ENCODE measurements around the gene CD200R1L. TPM values are rescaled to one million over a fixed set of nuclear protein-coding genes. Genes with fewer than 3 reads are reported as not detected.

Gene CD200R1L
- total RNA-seq, 2 donors from 2014 or later = not detected

GRCh38 chr3:112770032-112770626, 76.5 kb downstream of the CD200R1L start:
- no peaks in the 10 kb centered on the region for H3K9me3 ChIP-seq
- peak overlapping the region in 1 of 2 donors; percentile 44 for H3K27ac ChIP-seq
- no peak for DNase-seq (ENCODE audit: low spot score)
- TF ChIP-seq CTCF (IDR thresholded peaks at IDR 0.05) = no peak
- no peaks in the 10 kb centered on the region for H3K36me3 ChIP-seq
- no peak overlapping the region for H3K4me3 ChIP-seq
- peaks cover 0 to 12% of the 10 kb centered on the region in 2 donors for H3K4me1 ChIP-seq
- no peaks in the 10 kb centered on the region for H3K27me3 ChIP-seq

GRCh38 chr3:112769286-112769978, 77.2 kb downstream of the CD200R1L start:
- Histone ChIP-seq H3K4me3 (no peak overlapping the region), H3K9me3 (no peaks in the 10 kb centered on the region), H3K27me3 (no peaks in the 10 kb centered on the region), H3K27ac (peak overlapping the region in 1 of 2 donors; percentile 44), H3K36me3 (no peaks in the 10 kb centered on the region), H3K4me1 (peaks cover 0 to 6% of the 10 kb centered on the region in 2 donors)
- TF ChIP-seq CTCF (IDR thresholded peaks at IDR 0.05) = no peak
- no peak for DNase-seq (ENCODE audit: low spot score)

GRCh38 chr3:112767777-112768176, 78.9 kb downstream of the CD200R1L start:
- Histone ChIP-seq H3K36me3 (no peaks in the 10 kb centered on the region), H3K9me3 (no peaks in the 10 kb centered on the region), H3K27me3 (no peaks in the 10 kb centered on the region), H3K27ac (no peak overlapping the region), H3K4me3 (no peak overlapping the region), H3K4me1 (no peaks in the 10 kb centered on the region)
- DNase-seq (ENCODE audit: low spot score) = no peak
- TF ChIP-seq CTCF (IDR thresholded peaks at IDR 0.05) = no peak

GRCh38 chr3:112767177-112767576, 79.5 kb downstream of the CD200R1L start:
- no peak for DNase-seq (ENCODE audit: low spot score)
- no peaks in the 10 kb centered on the region for H3K27me3 ChIP-seq
- no peak overlapping the region for H3K27ac ChIP-seq
- no peak overlapping the region for H3K4me3 ChIP-seq
- H3K9me3 ChIP-seq = no peaks in the 10 kb centered on the region
- TF ChIP-seq CTCF (IDR thresholded peaks at IDR 0.05) = no peak
- no peaks in the 10 kb centered on the region for H3K36me3 ChIP-seq
- no peaks in the 10 kb centered on the region for H3K4me1 ChIP-seq

Other genes starting within 250 kb of the CD200R1L start
- 100 to 1,000 TPM in 1 of 2 donors, 10 to 100 TPM in 1; 94.4 to 206 TPM for gene CCDC80, start 205.7 kb downstream of the CD200R1L start, total RNA-seq
- under 1 TPM; 0.37 to 0.83 TPM for gene CD200R1, start 128.2 kb upstream of the CD200R1L start, total RNA-seq
- 10 to 100 TPM; 16.4 to 25.0 TPM for gene GTPBP8, start 144.1 kb upstream of the CD200R1L start, total RNA-seq

Measured in right atrium auricular region (tissue), 2 donors.